ENCODE measurements around the gene BBS7. TPM values are rescaled to one million over a fixed set of nuclear protein-coding genes. Genes with fewer than 3 reads are reported as not detected.

Gene BBS7
- total and polyA plus RNA-seq, 2 donors: 7.7 to 13.4 TPM

- Histone ChIP-seq H3K27me3 (ENCODE audit: control insufficient read depth in 2 of 2, insufficient read depth in 1 of 2, low read length in 1 of 2) (peaks cover 0 to 3% of the 10 kb centered on the region in 2 donors), H3K27ac (ENCODE audit: low read depth in 1 of 2, low read length in 1 of 2) (no peak overlapping the region), H3K9me3 (ENCODE audit: control insufficient read depth in 2 of 2, insufficient read depth in 1 of 2, low read length in 1 of 2) (no peaks in the 10 kb centered on the region), H3K4me1 (ENCODE audit: control insufficient read depth in 2 of 2, insufficient read depth in 2 of 2, low read length in 2 of 2) (no peaks in the 10 kb centered on the region), H3K4me3 (ENCODE audit: low read length in 2 of 2) (no peak overlapping the region), H3K36me3 (ENCODE audit: control insufficient read depth in 2 of 2, insufficient read depth in 2 of 2, low read length in 1 of 2) (no peaks in the 10 kb centered on the region)
- DNase-seq (ENCODE audit: low read depth in 6 of 9, low spot score in 9 of 9): no peak
Observed at GRCh38 chr4:121879135-121879534, 8.9 kb upstream of the BBS7 start.

DNA sequence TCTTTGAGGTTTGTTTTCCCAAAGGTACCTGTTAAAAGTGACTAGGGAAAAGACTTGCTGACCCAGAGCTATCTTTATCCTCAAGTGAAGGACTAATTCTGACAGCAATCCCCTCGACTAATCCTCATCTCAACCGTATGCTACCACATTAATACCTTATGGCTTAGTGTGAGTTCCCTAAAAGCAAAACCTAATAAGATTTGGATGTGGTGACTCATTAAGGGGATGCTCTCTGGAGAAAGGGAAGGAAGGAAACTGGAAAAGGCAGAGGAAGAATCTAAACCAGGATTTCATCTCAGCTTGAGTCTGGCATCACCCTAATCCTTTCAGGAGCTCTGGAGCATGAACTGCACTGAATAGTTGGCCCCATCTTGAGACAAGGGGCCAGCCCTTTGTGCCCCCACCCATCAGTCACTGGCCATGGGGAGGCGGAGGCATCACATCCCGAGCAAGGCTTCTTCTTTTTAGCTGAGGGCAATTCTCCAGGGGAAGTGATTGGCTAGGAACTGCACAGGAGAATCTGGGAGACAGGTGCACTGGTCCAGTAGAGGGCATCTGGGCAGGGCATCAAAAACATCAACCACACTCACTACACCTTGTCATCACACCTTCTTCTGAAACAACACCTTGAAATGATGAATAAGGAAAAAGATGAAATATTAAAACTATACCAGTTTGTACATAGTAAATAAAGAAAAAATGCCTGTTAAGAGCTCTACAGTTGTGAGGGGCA, 6.9 kb upstream of the BBS7 start:
- Histone ChIP-seq H3K27me3 (ENCODE audit: control insufficient read depth in 2 of 2, insufficient read depth in 1 of 2, low read length in 1 of 2) (peaks cover 2 to 3% of the 10 kb centered on the region in 2 donors), H3K9me3 (ENCODE audit: control insufficient read depth in 2 of 2, insufficient read depth in 1 of 2, low read length in 1 of 2) (no peaks in the 10 kb centered on the region), H3K4me1 (ENCODE audit: control insufficient read depth in 2 of 2, insufficient read depth in 2 of 2, low read length in 2 of 2) (no peaks in the 10 kb centered on the region), H3K36me3 (ENCODE audit: control insufficient read depth in 2 of 2, insufficient read depth in 2 of 2, low read length in 1 of 2) (no peaks in the 10 kb centered on the region), H3K4me3 (ENCODE audit: low read length in 2 of 2) (no peak overlapping the region), H3K27ac (ENCODE audit: low read depth in 1 of 2, low read length in 1 of 2) (no peak overlapping the region)
- no peak for DNase-seq (ENCODE audit: low read depth in 6 of 9, low spot score in 9 of 9)
- WGBS: 91% methylated on average over 4 of the region's 4 CpGs

DNA sequence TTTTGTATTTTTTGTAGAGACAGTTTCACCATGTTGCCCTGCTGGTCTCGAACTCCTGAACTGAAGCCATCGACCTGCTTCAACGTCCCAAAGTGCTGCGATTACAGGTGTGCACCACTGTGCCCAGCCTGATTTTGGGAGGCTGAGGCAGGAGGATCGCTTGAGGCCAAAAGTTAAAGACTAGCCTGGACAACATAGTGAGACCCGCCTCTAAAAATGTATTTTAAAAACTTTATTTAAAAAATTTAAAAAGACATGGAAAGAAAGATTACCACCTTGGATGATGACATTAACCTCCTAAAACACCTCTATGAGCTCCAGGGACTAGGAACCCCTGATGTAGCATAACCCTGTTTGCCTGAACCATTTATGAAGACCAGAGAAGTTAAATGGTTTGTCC, 5.8 kb upstream of the BBS7 start:
- DNase-seq (ENCODE audit: low read depth in 6 of 9, low spot score in 9 of 9): no peak
- H3K27me3 ChIP-seq (ENCODE audit: control insufficient read depth in 2 of 2, insufficient read depth in 1 of 2, low read length in 1 of 2): peaks cover 2 to 3% of the 10 kb centered on the region in 2 donors
- H3K36me3 ChIP-seq (ENCODE audit: control insufficient read depth in 2 of 2, insufficient read depth in 2 of 2, low read length in 1 of 2): no peaks in the 10 kb centered on the region
- no peak overlapping the region for H3K27ac ChIP-seq (ENCODE audit: low read depth in 1 of 2, low read length in 1 of 2)
- H3K9me3 ChIP-seq (ENCODE audit: control insufficient read depth in 2 of 2, insufficient read depth in 1 of 2, low read length in 1 of 2): no peaks in the 10 kb centered on the region
- no peak overlapping the region for H3K4me3 ChIP-seq (ENCODE audit: low read length in 2 of 2)
- no peaks in the 10 kb centered on the region for H3K4me1 ChIP-seq (ENCODE audit: control insufficient read depth in 2 of 2, insufficient read depth in 2 of 2, low read length in 2 of 2)
- 96% methylated on average over 6 of the region's 6 CpGs for WGBS

GRCh38 chr4:121875652-121876051, 5.4 kb upstream of the BBS7 start:
- H3K27ac ChIP-seq (ENCODE audit: low read depth in 1 of 2, low read length in 1 of 2): no peak overlapping the region
- no peak overlapping the region for H3K4me3 ChIP-seq (ENCODE audit: low read length in 2 of 2)
- DNase-seq (ENCODE audit: low read depth in 6 of 9, low spot score in 9 of 9): no peak
- H3K36me3 ChIP-seq (ENCODE audit: control insufficient read depth in 2 of 2, insufficient read depth in 2 of 2, low read length in 1 of 2): no peaks in the 10 kb centered on the region
- 98% methylated on average over 2 of the region's 2 CpGs for WGBS
- no peaks in the 10 kb centered on the region for H3K4me1 ChIP-seq (ENCODE audit: control insufficient read depth in 2 of 2, insufficient read depth in 2 of 2, low read length in 2 of 2)
- peaks cover 2 to 3% of the 10 kb centered on the region in 2 donors for H3K27me3 ChIP-seq (ENCODE audit: control insufficient read depth in 2 of 2, insufficient read depth in 1 of 2, low read length in 1 of 2)
- H3K9me3 ChIP-seq (ENCODE audit: control insufficient read depth in 2 of 2, insufficient read depth in 1 of 2, low read length in 1 of 2): no peaks in the 10 kb centered on the region

DNA sequence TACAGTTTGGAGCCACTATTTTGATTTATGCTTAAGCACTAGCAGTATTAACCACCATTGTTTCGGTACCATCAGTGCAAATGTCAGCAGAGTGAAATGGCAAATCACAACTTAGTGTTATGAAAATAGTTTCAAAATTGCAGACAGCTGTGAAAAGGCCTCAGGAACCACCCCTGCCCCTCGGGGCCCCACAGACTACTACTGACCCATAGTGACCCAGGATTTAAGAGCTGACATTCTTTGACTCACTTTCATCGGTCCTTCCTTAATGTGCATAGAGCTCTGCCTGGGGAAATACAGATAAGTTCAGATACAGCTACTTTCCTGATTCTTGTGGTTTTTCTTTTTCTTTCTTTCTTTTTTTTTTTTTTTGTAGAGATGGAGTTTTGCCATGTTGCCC, 3.3 kb upstream of the BBS7 start:
- peaks cover 2 to 3% of the 10 kb centered on the region in 2 donors for H3K27me3 ChIP-seq (ENCODE audit: control insufficient read depth in 2 of 2, insufficient read depth in 1 of 2, low read length in 1 of 2)
- H3K27ac ChIP-seq (ENCODE audit: low read depth in 1 of 2, low read length in 1 of 2): no peak overlapping the region
- peaks cover 0 to 6% of the 10 kb centered on the region in 2 donors for H3K4me1 ChIP-seq (ENCODE audit: control insufficient read depth in 2 of 2, insufficient read depth in 2 of 2, low read length in 2 of 2)
- H3K4me3 ChIP-seq (ENCODE audit: low read length in 2 of 2): no peak overlapping the region
- DNase-seq (ENCODE audit: low read depth in 6 of 9, low spot score in 9 of 9): no peak
- H3K36me3 ChIP-seq (ENCODE audit: control insufficient read depth in 2 of 2, insufficient read depth in 2 of 2, low read length in 1 of 2): no peaks in the 10 kb centered on the region
- no peaks in the 10 kb centered on the region for H3K9me3 ChIP-seq (ENCODE audit: control insufficient read depth in 2 of 2, insufficient read depth in 1 of 2, low read length in 1 of 2)
- 18% methylated on average over 3 of the region's 3 CpGs for WGBS

- no peaks in the 10 kb centered on the region for H3K27me3 ChIP-seq (ENCODE audit: control insufficient read depth in 2 of 2, insufficient read depth in 1 of 2, low read length in 1 of 2)
- no peak overlapping the region for H3K4me3 ChIP-seq (ENCODE audit: low read length in 2 of 2)
- H3K4me1 ChIP-seq (ENCODE audit: control insufficient read depth in 2 of 2, insufficient read depth in 2 of 2, low read length in 2 of 2): no peaks in the 10 kb centered on the region
- no peak overlapping the region for H3K27ac ChIP-seq (ENCODE audit: low read depth in 1 of 2, low read length in 1 of 2)
- no peak for DNase-seq (ENCODE audit: low read depth in 6 of 9, low spot score in 9 of 9)
- H3K36me3 ChIP-seq (ENCODE audit: control insufficient read depth in 2 of 2, insufficient read depth in 2 of 2, low read length in 1 of 2): peaks cover 0 to 23% of the 10 kb centered on the region in 2 donors
- H3K9me3 ChIP-seq (ENCODE audit: control insufficient read depth in 2 of 2, insufficient read depth in 1 of 2, low read length in 1 of 2): no peaks in the 10 kb centered on the region
- 96% methylated on average over 7 of the region's 7 CpGs for WGBS
Observed at GRCh38 chr4:121863799-121864198, 6.5 kb downstream of the BBS7 start.

- peaks cover 0 to 21% of the 10 kb centered on the region in 2 donors for H3K36me3 ChIP-seq (ENCODE audit: control insufficient read depth in 2 of 2, insufficient read depth in 2 of 2, low read length in 1 of 2)
- DNase-seq (ENCODE audit: low read depth in 6 of 9, low spot score in 9 of 9): no peak
- no peaks in the 10 kb centered on the region for H3K9me3 ChIP-seq (ENCODE audit: control insufficient read depth in 2 of 2, insufficient read depth in 1 of 2, low read length in 1 of 2)
- no peak overlapping the region for H3K4me3 ChIP-seq (ENCODE audit: low read length in 2 of 2)
- WGBS: 98% methylated on average over 2 of the region's 2 CpGs
- no peaks in the 10 kb centered on the region for H3K4me1 ChIP-seq (ENCODE audit: control insufficient read depth in 2 of 2, insufficient read depth in 2 of 2, low read length in 2 of 2)
- H3K27ac ChIP-seq (ENCODE audit: low read depth in 1 of 2, low read length in 1 of 2): no peak overlapping the region
- H3K27me3 ChIP-seq (ENCODE audit: control insufficient read depth in 2 of 2, insufficient read depth in 1 of 2, low read length in 1 of 2): no peaks in the 10 kb centered on the region
Observed at GRCh38 chr4:121861426-121861825, 8.8 kb downstream of the BBS7 start.

- Histone ChIP-seq H3K4me3 (ENCODE audit: low read length in 2 of 2) (no peak overlapping the region), H3K27me3 (ENCODE audit: control insufficient read depth in 2 of 2, insufficient read depth in 1 of 2, low read length in 1 of 2) (no peaks in the 10 kb centered on the region), H3K27ac (ENCODE audit: low read depth in 1 of 2, low read length in 1 of 2) (no peak overlapping the region), H3K36me3 (ENCODE audit: control insufficient read depth in 2 of 2, insufficient read depth in 2 of 2, low read length in 1 of 2) (peaks cover 0 to 16% of the 10 kb centered on the region in 2 donors), H3K4me1 (ENCODE audit: control insufficient read depth in 2 of 2, insufficient read depth in 2 of 2, low read length in 2 of 2) (no peaks in the 10 kb centered on the region), H3K9me3 (ENCODE audit: control insufficient read depth in 2 of 2, insufficient read depth in 1 of 2, low read length in 1 of 2) (no peaks in the 10 kb centered on the region)
- no peak for DNase-seq (ENCODE audit: low read depth in 6 of 9, low spot score in 9 of 9)
Observed at GRCh38 chr4:121860121-121860520, 10.2 kb downstream of the BBS7 start.

DNA sequence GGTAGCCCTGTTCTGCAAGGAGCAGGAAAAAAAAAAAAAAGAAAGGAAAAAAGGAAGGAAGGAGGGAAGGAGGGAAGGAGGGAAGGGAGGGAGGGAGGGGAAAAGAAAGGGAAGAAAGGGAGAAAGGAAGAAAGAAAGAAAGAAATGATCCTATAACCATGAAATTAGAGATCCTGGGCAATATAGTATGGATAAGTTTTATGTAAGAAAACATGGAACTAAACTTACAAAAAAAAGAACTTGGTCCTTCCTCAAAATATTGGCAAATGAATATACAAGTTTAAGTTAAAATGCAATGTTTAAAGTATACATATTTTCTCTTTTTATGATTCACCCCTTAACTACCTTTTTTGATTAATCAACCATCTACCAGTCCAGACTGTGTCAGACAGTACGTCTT, 18.9 kb downstream of the BBS7 start:
- Histone ChIP-seq H3K27ac (ENCODE audit: low read depth in 1 of 2, low read length in 1 of 2) (no peak overlapping the region), H3K27me3 (ENCODE audit: control insufficient read depth in 2 of 2, insufficient read depth in 1 of 2, low read length in 1 of 2) (no peaks in the 10 kb centered on the region), H3K4me1 (ENCODE audit: control insufficient read depth in 2 of 2, insufficient read depth in 2 of 2, low read length in 2 of 2) (no peaks in the 10 kb centered on the region), H3K36me3 (ENCODE audit: control insufficient read depth in 2 of 2, insufficient read depth in 2 of 2, low read length in 1 of 2) (peaks cover 4 to 17% of the 10 kb centered on the region in 2 donors), H3K4me3 (ENCODE audit: low read length in 2 of 2) (no peak overlapping the region), H3K9me3 (ENCODE audit: control insufficient read depth in 2 of 2, insufficient read depth in 1 of 2, low read length in 1 of 2) (no peaks in the 10 kb centered on the region)
- 99% methylated on average over 1 of the region's 1 CpG for WGBS
- DNase-seq (ENCODE audit: low read depth in 6 of 9, low spot score in 9 of 9): no peak
